ENCODE measurements around the gene TTC36. TPM values are rescaled to one million over a fixed set of nuclear protein-coding genes. Genes with fewer than 3 reads are reported as not detected.

TTC36 gene
- total and polyA plus RNA-seq, 2 experiments from 2014 or later: 0.40 to 1.0 TPM

DNA sequence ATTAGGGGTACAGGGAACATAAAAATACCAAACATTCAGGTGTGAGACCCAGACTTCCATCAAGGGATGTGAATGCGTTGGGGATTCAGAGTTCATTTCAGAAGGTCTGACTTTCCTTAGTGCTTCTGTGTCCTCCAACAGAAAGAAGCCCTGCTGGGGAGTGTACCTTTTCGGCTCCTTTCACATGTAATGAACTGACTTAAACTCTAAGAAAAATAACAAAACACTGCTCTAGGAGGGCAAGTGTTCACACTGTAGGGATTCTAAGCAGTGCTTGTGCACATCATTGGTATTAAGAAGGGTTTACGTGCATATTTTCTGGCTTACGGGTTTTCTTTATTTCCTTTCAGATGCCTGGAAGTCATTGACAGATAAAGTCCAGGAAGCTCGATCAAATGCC, 15.7 kb upstream of the TTC36 start (continued):
- TF ChIP-seq, protein P1, sequence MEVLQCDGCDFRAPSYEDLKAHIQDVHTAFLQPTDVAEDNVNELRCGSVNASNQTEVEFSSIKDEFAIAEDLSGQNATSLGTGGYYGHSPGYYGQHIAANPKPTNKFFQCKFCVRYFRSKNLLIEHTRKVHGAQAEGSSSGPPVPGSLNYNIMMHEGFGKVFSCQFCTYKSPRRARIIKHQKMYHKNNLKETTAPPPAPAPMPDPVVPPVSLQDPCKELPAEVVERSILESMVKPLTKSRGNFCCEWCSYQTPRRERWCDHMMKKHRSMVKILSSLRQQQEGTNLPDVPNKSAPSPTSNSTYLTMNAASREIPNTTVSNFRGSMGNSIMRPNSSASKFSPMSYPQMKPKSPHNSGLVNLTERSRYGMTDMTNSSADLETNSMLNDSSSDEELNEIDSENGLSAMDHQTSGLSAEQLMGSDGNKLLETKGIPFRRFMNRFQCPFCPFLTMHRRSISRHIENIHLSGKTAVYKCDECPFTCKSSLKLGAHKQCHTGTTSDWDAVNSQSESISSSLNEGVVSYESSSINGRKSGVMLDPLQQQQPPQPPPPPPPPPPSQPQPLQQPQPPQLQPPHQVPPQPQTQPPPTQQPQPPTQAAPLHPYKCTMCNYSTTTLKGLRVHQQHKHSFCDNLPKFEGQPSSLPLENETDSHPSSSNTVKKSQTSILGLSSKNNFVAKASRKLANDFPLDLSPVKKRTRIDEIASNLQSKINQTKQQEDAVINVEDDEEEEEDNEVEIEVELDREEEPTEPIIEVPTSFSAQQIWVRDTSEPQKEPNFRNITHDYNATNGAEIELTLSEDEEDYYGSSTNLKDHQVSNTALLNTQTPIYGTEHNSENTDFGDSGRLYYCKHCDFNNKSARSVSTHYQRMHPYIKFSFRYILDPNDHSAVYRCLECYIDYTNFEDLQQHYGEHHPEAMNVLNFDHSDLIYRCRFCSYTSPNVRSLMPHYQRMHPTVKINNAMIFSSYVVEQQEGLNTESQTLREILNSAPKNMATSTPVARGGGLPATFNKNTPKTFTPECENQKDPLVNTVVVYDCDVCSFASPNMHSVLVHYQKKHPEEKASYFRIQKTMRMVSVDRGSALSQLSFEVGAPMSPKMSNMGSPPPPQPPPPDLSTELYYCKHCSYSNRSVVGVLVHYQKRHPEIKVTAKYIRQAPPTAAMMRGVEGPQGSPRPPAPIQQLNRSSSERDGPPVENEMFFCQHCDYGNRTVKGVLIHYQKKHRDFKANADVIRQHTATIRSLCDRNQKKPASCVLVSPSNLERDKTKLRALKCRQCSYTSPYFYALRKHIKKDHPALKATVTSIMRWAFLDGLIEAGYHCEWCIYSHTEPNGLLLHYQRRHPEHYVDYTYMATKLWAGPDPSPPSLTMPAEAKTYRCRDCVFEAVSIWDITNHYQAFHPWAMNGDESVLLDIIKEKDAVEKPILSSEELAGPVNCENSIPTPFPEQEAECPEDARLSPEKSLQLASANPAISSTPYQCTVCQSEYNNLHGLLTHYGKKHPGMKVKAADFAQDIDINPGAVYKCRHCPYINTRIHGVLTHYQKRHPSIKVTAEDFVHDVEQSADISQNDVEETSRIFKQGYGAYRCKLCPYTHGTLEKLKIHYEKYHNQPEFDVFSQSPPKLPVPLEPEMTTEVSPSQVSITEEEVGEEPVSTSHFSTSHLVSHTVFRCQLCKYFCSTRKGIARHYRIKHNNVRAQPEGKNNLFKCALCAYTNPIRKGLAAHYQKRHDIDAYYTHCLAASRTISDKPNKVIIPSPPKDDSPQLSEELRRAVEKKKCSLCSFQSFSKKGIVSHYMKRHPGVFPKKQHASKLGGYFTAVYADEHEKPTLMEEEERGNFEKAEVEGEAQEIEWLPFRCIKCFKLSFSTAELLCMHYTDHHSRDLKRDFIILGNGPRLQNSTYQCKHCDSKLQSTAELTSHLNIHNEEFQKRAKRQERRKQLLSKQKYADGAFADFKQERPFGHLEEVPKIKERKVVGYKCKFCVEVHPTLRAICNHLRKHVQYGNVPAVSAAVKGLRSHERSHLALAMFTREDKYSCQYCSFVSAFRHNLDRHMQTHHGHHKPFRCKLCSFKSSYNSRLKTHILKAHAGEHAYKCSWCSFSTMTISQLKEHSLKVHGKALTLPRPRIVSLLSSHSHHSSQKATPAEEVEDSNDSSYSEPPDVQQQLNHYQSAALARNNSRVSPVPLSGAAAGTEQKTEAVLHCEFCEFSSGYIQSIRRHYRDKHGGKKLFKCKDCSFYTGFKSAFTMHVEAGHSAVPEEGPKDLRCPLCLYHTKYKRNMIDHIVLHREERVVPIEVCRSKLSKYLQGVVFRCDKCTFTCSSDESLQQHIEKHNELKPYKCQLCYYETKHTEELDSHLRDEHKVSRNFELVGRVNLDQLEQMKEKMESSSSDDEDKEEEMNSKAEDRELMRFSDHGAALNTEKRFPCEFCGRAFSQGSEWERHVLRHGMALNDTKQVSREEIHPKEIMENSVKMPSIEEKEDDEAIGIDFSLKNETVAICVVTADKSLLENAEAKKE (CRISPR knock-in tag; IDR thresholded peaks at IDR 0.05): no peak
- TF ChIP-seq NANOG (IDR thresholded peaks at IDR 0.05; ENCODE audit: borderline replicate concordance): no peak
- no peak for TF ChIP-seq POLR2AphosphoS5 (IDR thresholded peaks at IDR 0.05; ENCODE audit: low read depth)

DNA sequence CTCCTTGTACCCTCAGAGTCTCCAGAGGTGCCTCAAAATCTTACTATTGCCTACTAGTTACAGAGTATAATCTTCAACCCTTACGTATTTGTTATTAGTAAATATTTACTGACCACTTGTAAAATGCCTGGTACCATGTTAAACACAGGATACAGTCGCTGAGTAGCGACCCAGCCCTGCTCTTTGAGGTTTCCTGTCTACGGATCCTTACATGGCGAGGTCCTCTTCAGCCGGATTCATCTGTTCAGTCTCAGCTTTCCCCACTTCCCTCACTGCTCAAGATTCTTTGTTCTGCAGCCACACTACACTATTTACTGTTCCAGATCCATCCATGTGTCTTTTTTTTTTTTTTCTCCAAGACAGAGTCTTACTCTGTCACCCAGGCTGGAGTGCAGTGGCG, 13.2 kb upstream of the TTC36 start:
- no peak overlapping the region for H3K27ac ChIP-seq (ENCODE audit: low read depth)
- no peak for DNase-seq (ENCODE audit: low spot score)
- no peaks in the 10 kb centered on the region for H3K9me2 ChIP-seq (ENCODE audit: insufficient read depth)
- H3K27ac Mint-ChIP-seq: no peak overlapping the region
- peaks cover 62% of the 10 kb centered on the region for H3K36me3 ChIP-seq (ENCODE audit: insufficient read depth)
- no peaks in the 10 kb centered on the region for H3K9me3 Mint-ChIP-seq
- no peak overlapping the region for H3K4me3 Mint-ChIP-seq
- ATAC-seq: no peak
- no peak overlapping the region for H3K4me2 ChIP-seq
- H3K79me2 ChIP-seq (replicated peaks; ENCODE audit: insufficient read depth): no peaks in the 10 kb centered on the region
- TF ChIP-seq ZNF331 (CRISPR knock-in tag; IDR thresholded peaks at IDR 0.05; ENCODE audit: low read depth) (no peak), JUNB (IDR thresholded peaks at IDR 0.05; ENCODE audit: unreplicated experiment) (no peak), NANOG (IDR thresholded peaks at IDR 0.05; ENCODE audit: borderline replicate concordance) (no peak), STAT1 (IDR thresholded peaks at IDR 0.05; ENCODE audit: unreplicated experiment) (no peak), ZNF114 (CRISPR knock-in tag; IDR thresholded peaks at IDR 0.05) (no peak), POLR2AphosphoS5 (IDR thresholded peaks at IDR 0.05; ENCODE audit: low read depth) (no peak)
- TF ChIP-seq, protein P2, sequence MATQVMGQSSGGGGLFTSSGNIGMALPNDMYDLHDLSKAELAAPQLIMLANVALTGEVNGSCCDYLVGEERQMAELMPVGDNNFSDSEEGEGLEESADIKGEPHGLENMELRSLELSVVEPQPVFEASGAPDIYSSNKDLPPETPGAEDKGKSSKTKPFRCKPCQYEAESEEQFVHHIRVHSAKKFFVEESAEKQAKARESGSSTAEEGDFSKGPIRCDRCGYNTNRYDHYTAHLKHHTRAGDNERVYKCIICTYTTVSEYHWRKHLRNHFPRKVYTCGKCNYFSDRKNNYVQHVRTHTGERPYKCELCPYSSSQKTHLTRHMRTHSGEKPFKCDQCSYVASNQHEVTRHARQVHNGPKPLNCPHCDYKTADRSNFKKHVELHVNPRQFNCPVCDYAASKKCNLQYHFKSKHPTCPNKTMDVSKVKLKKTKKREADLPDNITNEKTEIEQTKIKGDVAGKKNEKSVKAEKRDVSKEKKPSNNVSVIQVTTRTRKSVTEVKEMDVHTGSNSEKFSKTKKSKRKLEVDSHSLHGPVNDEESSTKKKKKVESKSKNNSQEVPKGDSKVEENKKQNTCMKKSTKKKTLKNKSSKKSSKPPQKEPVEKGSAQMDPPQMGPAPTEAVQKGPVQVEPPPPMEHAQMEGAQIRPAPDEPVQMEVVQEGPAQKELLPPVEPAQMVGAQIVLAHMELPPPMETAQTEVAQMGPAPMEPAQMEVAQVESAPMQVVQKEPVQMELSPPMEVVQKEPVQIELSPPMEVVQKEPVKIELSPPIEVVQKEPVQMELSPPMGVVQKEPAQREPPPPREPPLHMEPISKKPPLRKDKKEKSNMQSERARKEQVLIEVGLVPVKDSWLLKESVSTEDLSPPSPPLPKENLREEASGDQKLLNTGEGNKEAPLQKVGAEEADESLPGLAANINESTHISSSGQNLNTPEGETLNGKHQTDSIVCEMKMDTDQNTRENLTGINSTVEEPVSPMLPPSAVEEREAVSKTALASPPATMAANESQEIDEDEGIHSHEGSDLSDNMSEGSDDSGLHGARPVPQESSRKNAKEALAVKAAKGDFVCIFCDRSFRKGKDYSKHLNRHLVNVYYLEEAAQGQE (IDR thresholded peaks at IDR 0.05; ENCODE audit: unreplicated experiment): no peak
- TF ChIP-seq, protein P3, sequence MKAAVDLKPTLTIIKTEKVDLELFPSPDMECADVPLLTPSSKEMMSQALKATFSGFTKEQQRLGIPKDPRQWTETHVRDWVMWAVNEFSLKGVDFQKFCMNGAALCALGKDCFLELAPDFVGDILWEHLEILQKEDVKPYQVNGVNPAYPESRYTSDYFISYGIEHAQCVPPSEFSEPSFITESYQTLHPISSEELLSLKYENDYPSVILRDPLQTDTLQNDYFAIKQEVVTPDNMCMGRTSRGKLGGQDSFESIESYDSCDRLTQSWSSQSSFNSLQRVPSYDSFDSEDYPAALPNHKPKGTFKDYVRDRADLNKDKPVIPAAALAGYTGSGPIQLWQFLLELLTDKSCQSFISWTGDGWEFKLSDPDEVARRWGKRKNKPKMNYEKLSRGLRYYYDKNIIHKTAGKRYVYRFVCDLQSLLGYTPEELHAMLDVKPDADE (IDR thresholded peaks at IDR 0.05): no peak
- no peak overlapping the region for H3K4me3 ChIP-seq
- no peaks in the 10 kb centered on the region for H3K27me3 ChIP-seq (ENCODE audit: insufficient read depth)
- H3F3A ChIP-seq (replicated peaks; ENCODE audit: low read depth): peaks cover 18% of the 10 kb centered on the region
- H3K36me3 Mint-ChIP-seq (ENCODE audit: low read depth): peaks cover 85% of the 10 kb centered on the region
- H3K4me1 Mint-ChIP-seq: peaks cover 13% of the 10 kb centered on the region
- H2AFZ ChIP-seq: no peak overlapping the region
- no peaks in the 10 kb centered on the region for H3K27me3 Mint-ChIP-seq (ENCODE audit: insufficient read depth, low read depth, poor library complexity)
- no peaks in the 10 kb centered on the region; the same call in 1 of the 2 replicates for H4K20me1 ChIP-seq (replicated peaks; ENCODE audit: insufficient read depth)
- H3K4me1 ChIP-seq (ENCODE audit: insufficient read depth): 0 out of 2 replicates have a peak, but pooled peaks cover 6% of the 10 kb centered on the region

All from GM23338 (cell line).